Measurements from ENCODE around the gene HAPLN1.

HAPLN1 gene

DNA sequence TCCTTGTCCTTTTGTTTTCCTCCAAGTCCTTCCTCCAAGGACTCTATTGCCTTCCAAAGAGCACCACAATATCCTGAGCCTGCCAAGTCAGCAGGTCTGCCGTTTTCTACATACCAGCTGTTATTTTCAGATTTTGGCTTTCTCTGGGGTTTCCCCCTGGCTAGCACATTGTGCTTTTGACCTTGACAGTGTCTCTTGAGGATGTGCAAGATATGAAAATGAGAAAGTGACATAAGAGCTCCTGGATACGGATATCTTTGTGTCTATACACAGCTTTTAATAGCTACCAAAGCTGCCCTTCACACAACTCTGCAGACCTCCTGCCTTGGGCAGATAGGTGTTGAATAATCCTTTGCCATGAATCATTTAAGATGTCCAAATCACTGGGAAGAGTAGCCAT lies 67.0 kb downstream of the HAPLN1 start:
- Histone ChIP-seq H3K36me3 (ENCODE audit: control insufficient read depth, low read length) (no peaks in the 10 kb centered on the region), H4K20me1 (ENCODE audit: control insufficient read depth, insufficient read depth, low read depth, low read length) (no peaks in the 10 kb centered on the region), H3K9me3 (ENCODE audit: control insufficient read depth, insufficient read depth, low read length) (no peaks in the 10 kb centered on the region), H3K4me2 (ENCODE audit: low read length) (no peak overlapping the region), H3K4me3 (ENCODE audit: low read length) (no peak overlapping the region), H3K27ac (ENCODE audit: low read depth, low read length) (no peak overlapping the region), H3K9me2 (replicated peaks; ENCODE audit: control insufficient read depth, low read length) (no peaks in the 10 kb centered on the region), H3F3A (ENCODE audit: control insufficient read depth, insufficient read depth) (no peaks in the 10 kb centered on the region), H3K79me2 (ENCODE audit: control insufficient read depth, low read length) (no peaks in the 10 kb centered on the region), H3K27me3 (ENCODE audit: control insufficient read depth, low read length) (no peaks in the 10 kb centered on the region), H3K4me1 (ENCODE audit: control insufficient read depth, low read length) (no peaks in the 10 kb centered on the region)
- no peak for TF ChIP-seq EZH2phosphoT487 (IDR thresholded peaks at IDR 0.05; ENCODE audit: borderline replicate concordance, low read length)
- TF ChIP-seq CTCF (IDR thresholded peaks at IDR 0.05; ENCODE audit: low read depth, low read length, poor library complexity, severe bottlenecking), result no peak

DNA sequence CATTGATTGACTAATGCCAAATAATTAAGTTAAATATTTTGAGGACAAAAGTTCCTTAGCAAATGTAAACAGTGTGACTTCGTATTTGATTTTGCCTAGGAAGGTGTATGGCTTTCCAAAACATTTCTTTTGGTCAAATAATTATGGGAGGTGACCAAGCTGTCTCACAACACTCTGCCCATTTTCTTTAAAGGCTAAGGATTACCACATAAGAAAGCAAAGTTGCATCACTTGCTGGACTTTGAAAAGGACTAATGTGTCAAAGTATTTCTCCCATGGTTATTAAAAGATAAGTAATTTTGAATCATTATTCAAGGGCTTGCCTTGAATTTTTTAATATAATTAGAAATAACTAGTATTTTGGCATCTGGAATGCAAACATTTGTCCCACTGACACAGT lies 74.7 kb downstream of the HAPLN1 start:
- H3K4me2 ChIP-seq (ENCODE audit: low read length), result no peak overlapping the region
- H3K4me1 ChIP-seq (ENCODE audit: control insufficient read depth, low read length), result no peaks in the 10 kb centered on the region
- H3K27ac ChIP-seq (ENCODE audit: low read depth, low read length), result no peak overlapping the region
- H3K36me3 ChIP-seq (ENCODE audit: control insufficient read depth, low read length), result no peaks in the 10 kb centered on the region
- no peaks in the 10 kb centered on the region for H3F3A ChIP-seq (ENCODE audit: control insufficient read depth, insufficient read depth)
- H4K20me1 ChIP-seq (ENCODE audit: control insufficient read depth, insufficient read depth, low read depth, low read length), result no peaks in the 10 kb centered on the region
- no peaks in the 10 kb centered on the region for H3K27me3 ChIP-seq (ENCODE audit: control insufficient read depth, low read length)
- no peak for TF ChIP-seq EZH2phosphoT487 (IDR thresholded peaks at IDR 0.05; ENCODE audit: borderline replicate concordance, low read length)
- no peak for TF ChIP-seq CTCF (IDR thresholded peaks at IDR 0.05; ENCODE audit: low read depth, low read length, poor library complexity, severe bottlenecking)
- no peaks in the 10 kb centered on the region for H3K9me3 ChIP-seq (ENCODE audit: control insufficient read depth, insufficient read depth, low read length)
- no peaks in the 10 kb centered on the region for H3K79me2 ChIP-seq (ENCODE audit: control insufficient read depth, low read length)
- no peaks in the 10 kb centered on the region for H3K9me2 ChIP-seq (replicated peaks; ENCODE audit: control insufficient read depth, low read length)
- H3K4me3 ChIP-seq (ENCODE audit: low read length), result no peak overlapping the region

DNA sequence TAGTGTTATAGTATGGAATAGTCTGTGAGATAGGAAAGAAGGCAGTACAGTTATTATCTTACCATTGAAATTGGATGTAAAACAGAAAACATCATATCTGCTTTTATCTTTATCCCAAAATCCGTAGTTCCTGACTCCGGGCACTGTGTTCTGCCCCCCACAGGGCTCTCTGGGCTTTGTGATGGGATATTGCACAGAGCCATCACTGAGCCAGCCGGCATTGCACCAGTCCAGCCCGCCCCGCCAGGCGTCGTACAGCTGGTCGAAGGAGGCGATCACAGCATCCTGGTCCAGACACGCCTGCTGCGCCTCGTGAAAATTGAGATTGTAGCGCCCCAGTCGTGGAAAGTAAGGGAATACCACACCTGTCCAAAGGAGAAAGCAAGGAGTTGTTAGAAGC lies 76.4 kb downstream of the HAPLN1 start:
- Histone ChIP-seq H3K79me2 (ENCODE audit: control insufficient read depth, low read length) (no peaks in the 10 kb centered on the region), H3K9me2 (replicated peaks; ENCODE audit: control insufficient read depth, low read length) (no peaks in the 10 kb centered on the region), H4K20me1 (ENCODE audit: control insufficient read depth, insufficient read depth, low read depth, low read length) (no peaks in the 10 kb centered on the region), H3F3A (ENCODE audit: control insufficient read depth, insufficient read depth) (no peaks in the 10 kb centered on the region), H3K27ac (ENCODE audit: low read depth, low read length) (no peak overlapping the region), H3K27me3 (ENCODE audit: control insufficient read depth, low read length) (no peaks in the 10 kb centered on the region), H3K9me3 (ENCODE audit: control insufficient read depth, insufficient read depth, low read length) (no peaks in the 10 kb centered on the region), H3K36me3 (ENCODE audit: control insufficient read depth, low read length) (no peaks in the 10 kb centered on the region), H3K4me3 (ENCODE audit: low read length) (no peak overlapping the region), H3K4me1 (ENCODE audit: control insufficient read depth, low read length) (no peaks in the 10 kb centered on the region), H3K4me2 (ENCODE audit: low read length) (no peak overlapping the region)
- TF ChIP-seq EZH2phosphoT487 (IDR thresholded peaks at IDR 0.05; ENCODE audit: borderline replicate concordance, low read length), result no peak
- no peak for TF ChIP-seq CTCF (IDR thresholded peaks at IDR 0.05; ENCODE audit: low read depth, low read length, poor library complexity, severe bottlenecking)

DNA sequence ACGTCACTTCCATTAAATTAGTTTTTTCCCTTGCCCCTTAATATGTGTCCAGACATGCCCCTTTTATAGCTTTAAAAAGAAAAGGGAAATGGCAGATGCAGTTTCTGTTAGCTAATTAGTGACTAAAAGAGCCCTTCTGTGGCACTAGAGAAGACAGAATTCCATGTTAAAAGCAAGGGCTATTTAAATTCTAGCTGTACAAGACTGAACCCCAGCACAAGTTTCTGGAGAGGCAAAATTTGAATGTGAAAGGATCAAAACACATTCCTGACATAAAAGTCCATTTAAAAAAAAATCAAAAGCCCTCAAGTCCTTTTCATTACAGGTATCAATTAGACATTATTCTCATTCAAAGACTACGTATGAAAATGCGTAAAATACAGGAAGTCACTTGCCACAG lies 78.7 kb downstream of the HAPLN1 start:
- Histone ChIP-seq H3K9me2 (replicated peaks; ENCODE audit: control insufficient read depth, low read length) (no peaks in the 10 kb centered on the region), H3K4me3 (ENCODE audit: low read length) (no peak overlapping the region), H3K36me3 (ENCODE audit: control insufficient read depth, low read length) (no peaks in the 10 kb centered on the region), H3K27me3 (ENCODE audit: control insufficient read depth, low read length) (no peaks in the 10 kb centered on the region), H3K79me2 (ENCODE audit: control insufficient read depth, low read length) (no peaks in the 10 kb centered on the region), H3F3A (ENCODE audit: control insufficient read depth, insufficient read depth) (no peaks in the 10 kb centered on the region), H3K27ac (ENCODE audit: low read depth, low read length) (no peak overlapping the region), H4K20me1 (ENCODE audit: control insufficient read depth, insufficient read depth, low read depth, low read length) (no peaks in the 10 kb centered on the region), H3K4me2 (ENCODE audit: low read length) (no peak overlapping the region), H3K9me3 (ENCODE audit: control insufficient read depth, insufficient read depth, low read length) (no peaks in the 10 kb centered on the region), H3K4me1 (ENCODE audit: control insufficient read depth, low read length) (no peaks in the 10 kb centered on the region)
- TF ChIP-seq CTCF (IDR thresholded peaks at IDR 0.05; ENCODE audit: low read depth, low read length, poor library complexity, severe bottlenecking), result no peak
- no peak for TF ChIP-seq EZH2phosphoT487 (IDR thresholded peaks at IDR 0.05; ENCODE audit: borderline replicate concordance, low read length)
